HAP-1 (cell line): ENCODE measurements around the gene CPE.
A peak's percentile ranks its signal among the peaks of the same experiment; 100 is the strongest.

Experiments used
- DNase-seq, 2 experiments: peaks; one replicate each; pipeline ENCODE4 v3.0.0-alpha.2; 2016 to 2020; ENCODE audit warnings: low spot score in 2 of 2
- H3K27me3 ChIP-seq: fragments of 250-450 bp; sonication (Bioruptor Pico); 2 replicates; pipeline ENCODE4 v1.5.1; 2020; ENCODE audit warnings: low read depth, mild to moderate bottlenecking, moderate library complexity
- H3K36me3 ChIP-seq: fragments of 250-450 bp; sonication (Bioruptor Pico); replicated peaks from 2 replicates; pipeline ENCODE4 v1.5.1; 2020; ENCODE audit warnings: mild to moderate bottlenecking
- H3K4me1 ChIP-seq: fragments of 250-450 bp; sonication (Bioruptor Pico); 2 replicates; pipeline ENCODE4 v1.5.1; 2020; ENCODE audit warnings: mild to moderate bottlenecking
- H3K4me3 ChIP-seq: fragments of 250-450 bp; sonication (Bioruptor Pico); 2 replicates; pipeline ENCODE4 v1.5.1; 2020; ENCODE audit warnings: mild to moderate bottlenecking, moderate library complexity
- H3K9me3 ChIP-seq: fragments of 250-450 bp; sonication (Bioruptor Pico); 2 replicates; pipeline ENCODE4 v1.5.1; 2020; ENCODE audit warnings: mild to moderate bottlenecking, moderate library complexity
- in situ Hi-C: fragments of 300-500 bp; cut with MboI; formaldehyde crosslinking; loops from 3 replicates; pipeline ENCODE4 v1.14.3; 2020; ENCODE audit warnings: low sequenced_read_pairs, inconsistent platforms, mixed read lengths

Gene CPE

GRCh38 chr4:165351359-165352130 lies 27.3 kb upstream of the CPE start:
- Histone ChIP-seq H3K36me3 (no peaks in the 10 kb centered on the region), H3K9me3 (no peaks in the 10 kb centered on the region), H3K27me3 (no peaks in the 10 kb centered on the region), H3K4me3 (no peak overlapping the region), H3K4me1 (no peaks in the 10 kb centered on the region)
- in situ Hi-C loops = loop anchor here (10.0 kb wide), 1 partner anchor 113 kb away; no protein-coding TSS in a partner anchor
- DNase-seq = no peak

GRCh38 chr4:165355900-165356300 lies 22.9 kb upstream of the CPE start:
- in situ Hi-C loops = loop anchor here (10.0 kb wide), 1 partner anchor 109 kb away; no protein-coding TSS in a partner anchor
- Histone ChIP-seq H3K27me3 (peaks cover 6% of the 10 kb centered on the region), H3K4me3 (no peak overlapping the region)

GRCh38 chr4:165359506-165359905 lies 19.3 kb upstream of the CPE start:
- Histone ChIP-seq H3K36me3 (no peaks in the 10 kb centered on the region), H3K4me1 (no peaks in the 10 kb centered on the region), H3K4me3 (no peak overlapping the region), H3K27me3 (peaks cover 6% of the 10 kb centered on the region), H3K9me3 (no peaks in the 10 kb centered on the region)
- no peak for DNase-seq
- in situ Hi-C loops = loop anchor here (10.0 kb wide), 1 partner anchor 105 kb away; no protein-coding TSS in a partner anchor

More at GRCh38 chr4:165355900-165356300, 22.9 kb upstream of the CPE start:
- H3K4me1 ChIP-seq = no peaks in the 10 kb centered on the region
- H3K9me3 ChIP-seq = no peaks in the 10 kb centered on the region
- DNase-seq = peak in 1 of 2 experiments; percentile 51
- no peaks in the 10 kb centered on the region for H3K36me3 ChIP-seq

- no peak for DNase-seq
- peaks cover 6% of the 10 kb centered on the region for H3K27me3 ChIP-seq
- no peak overlapping the region for H3K4me3 ChIP-seq
- in situ Hi-C loops = no loop called here
- no peaks in the 10 kb centered on the region for H3K9me3 ChIP-seq
- no peaks in the 10 kb centered on the region for H3K36me3 ChIP-seq
- H3K4me1 ChIP-seq = no peaks in the 10 kb centered on the region
These were observed 18.6 kb upstream of the CPE start for GRCh38 chr4:165360041-165360695.

- Histone ChIP-seq H3K4me3 (no peak overlapping the region), H3K27me3 (peaks cover 6% of the 10 kb centered on the region), H3K4me1 (no peaks in the 10 kb centered on the region), H3K9me3 (no peaks in the 10 kb centered on the region), H3K36me3 (no peaks in the 10 kb centered on the region)
- no peak for DNase-seq
- in situ Hi-C loops = no loop called here
These were observed 17.7 kb upstream of the CPE start for GRCh38 chr4:165360985-165361670.

- no peak overlapping the region for H3K4me3 ChIP-seq
- peaks cover 6% of the 10 kb centered on the region for H3K27me3 ChIP-seq
- in situ Hi-C loops = no loop called here
- DNase-seq = no peak
- H3K4me1 ChIP-seq = no peaks in the 10 kb centered on the region
- H3K9me3 ChIP-seq = no peaks in the 10 kb centered on the region
- H3K36me3 ChIP-seq = no peaks in the 10 kb centered on the region
These were observed 17.0 kb upstream of the CPE start for GRCh38 chr4:165361810-165362209.

- DNase-seq = no peak
- Histone ChIP-seq H3K9me3 (no peaks in the 10 kb centered on the region), H3K4me3 (no peak overlapping the region), H3K36me3 (no peaks in the 10 kb centered on the region), H3K27me3 (peaks cover 6% of the 10 kb centered on the region), H3K4me1 (no peaks in the 10 kb centered on the region)
- in situ Hi-C loops = no loop called here
These were observed 14.2 kb upstream of the CPE start for GRCh38 chr4:165364452-165365080.

- Histone ChIP-seq H3K4me3 (no peak overlapping the region), H3K27me3 (no peaks in the 10 kb centered on the region), H3K36me3 (no peaks in the 10 kb centered on the region), H3K4me1 (no peaks in the 10 kb centered on the region), H3K9me3 (no peaks in the 10 kb centered on the region)
- in situ Hi-C loops = no loop called here
- no peak for DNase-seq
These were observed 11.8 kb upstream of the CPE start for GRCh38 chr4:165367040-165367439.

GRCh38 chr4:165368114-165368513 lies 10.7 kb upstream of the CPE start:
- Histone ChIP-seq H3K27me3 (no peaks in the 10 kb centered on the region), H3K4me3 (no peak overlapping the region), H3K36me3 (no peaks in the 10 kb centered on the region), H3K4me1 (no peaks in the 10 kb centered on the region), H3K9me3 (no peaks in the 10 kb centered on the region)
- DNase-seq = no peak
- in situ Hi-C loops = no loop called here

- H3K9me3 ChIP-seq = no peaks in the 10 kb centered on the region
- H3K36me3 ChIP-seq = no peaks in the 10 kb centered on the region
- no peaks in the 10 kb centered on the region for H3K4me1 ChIP-seq
- no peaks in the 10 kb centered on the region for H3K27me3 ChIP-seq
- DNase-seq = no peak
- in situ Hi-C loops = no loop called here
- H3K4me3 ChIP-seq = no peak overlapping the region
These were observed 10.2 kb upstream of the CPE start for GRCh38 chr4:165368567-165368966.

GRCh38 chr4:165369522-165369921 lies 9.3 kb upstream of the CPE start:
- no peaks in the 10 kb centered on the region for H3K27me3 ChIP-seq
- DNase-seq = no peak
- in situ Hi-C loops = no loop called here
- no peak overlapping the region for H3K4me3 ChIP-seq
- no peaks in the 10 kb centered on the region for H3K4me1 ChIP-seq
- H3K36me3 ChIP-seq = no peaks in the 10 kb centered on the region
- H3K9me3 ChIP-seq = no peaks in the 10 kb centered on the region

- Histone ChIP-seq H3K36me3 (no peaks in the 10 kb centered on the region), H3K27me3 (no peaks in the 10 kb centered on the region), H3K4me3 (no peak overlapping the region), H3K9me3 (no peaks in the 10 kb centered on the region), H3K4me1 (no peaks in the 10 kb centered on the region)
- DNase-seq = no peak
- in situ Hi-C loops = no loop called here
These were observed 8.3 kb upstream of the CPE start for GRCh38 chr4:165370530-165370929.

GRCh38 chr4:165375465-165375864 lies 3.3 kb upstream of the CPE start:
- no peak for DNase-seq
- Histone ChIP-seq H3K27me3 (peaks cover 8% of the 10 kb centered on the region), H3K9me3 (no peaks in the 10 kb centered on the region), H3K4me3 (no peak overlapping the region), H3K4me1 (peaks cover 7% of the 10 kb centered on the region), H3K36me3 (no peaks in the 10 kb centered on the region)
- in situ Hi-C loops = no loop called here

- in situ Hi-C loops = no loop called here
- peaks cover 7% of the 10 kb centered on the region for H3K4me1 ChIP-seq
- no peaks in the 10 kb centered on the region for H3K36me3 ChIP-seq
- no peak for DNase-seq
- H3K27me3 ChIP-seq = peaks cover 8% of the 10 kb centered on the region
- peak overlapping the region; percentile 36 for H3K4me3 ChIP-seq
- no peaks in the 10 kb centered on the region for H3K9me3 ChIP-seq
These were observed 437 bp upstream of the CPE start for GRCh38 chr4:165378398-165378744.
